ENCODE results near the gene HDAC2.

- TF ChIP-seq CTCF (conservative IDR thresholded peaks at IDR 0.05; ENCODE audit: low read length) = no peak
- TF ChIP-seq EZH2phosphoT487 (IDR thresholded peaks at IDR 0.05; ENCODE audit: borderline replicate concordance, low read depth, low read length) = no peak
Measured at GRCh38 chr6:113959235-113959634, 11.7 kb downstream of the HDAC2 start.

Measured in OCI-LY7 (cell line).